A549 (cell line): ENCODE results near the gene C3orf62. TPM values are rescaled to one million over a fixed set of nuclear protein-coding genes. Genes with fewer than 3 reads are reported as not detected.

Experiments used
- ATAC-seq, 2 experiments: fragments of 200-7000 bp in 1 of 2; fragments of >200 bp in 1 of 2; cut with Nextera tagmentation in 1 of 2; cut with Tn5 transposase in 1 of 2; 3 replicates each; pipeline versions ENCODE4 v1.8.0 to v1.9.1; 2018 to 2020; ENCODE audit warnings: mild to moderate bottlenecking in 1 of 2, moderate library complexity in 1 of 2
- CTCF ChIA-PET: fragments of 300-600 bp; sonication (Branson Sonifier 250); formaldehyde crosslinking; extraction: SDS; loops from one replicate; lab custom pipeline; 2021; ENCODE audit warnings: antibody characterized with exemption, inconsistent platforms; lab: Yijun Ruan, JAX
- POLR2A ChIA-PET: fragments of 350-600 bp; formaldehyde crosslinking; extraction: SDS; loops from one replicate; lab custom pipeline; 2021; ENCODE audit warnings: antibody characterized with exemption, inconsistent platforms; lab: Yijun Ruan, JAX
- DNase-seq, 2 experiments: peaks; one replicate each; pipeline versions ENCODE4 v3.0.0 to v3.0.0-alpha.2; 2011 to 2016; ENCODE audit warnings: low read depth in 1 of 2, low spot score in 1 of 2
- FAIRE-seq: peaks from 2 replicates; lab custom pipeline; 2011; peaks lifted over from hg19 to GRCh38; lab: Jason Lieb, UNC
- H3K27ac ChIP-seq, 2 experiments: fragments of >200 bp; sonication (Bioruptor Twin); formaldehyde crosslinking; 3 replicates each; pipeline ENCODE4 v1.5.1; 2016 to 2017
- H3K4me1 ChIP-seq: fragments of >200 bp; sonication (Bioruptor Twin); formaldehyde crosslinking; 3 replicates; pipeline ENCODE4 v1.6.1; 2016
- H3K4me2 ChIP-seq: fragments of >200 bp; sonication (Bioruptor Twin); formaldehyde crosslinking; 3 replicates; pipeline ENCODE4 v1.6.1; 2016
- H3K4me3 ChIP-seq: fragments of >200 bp; sonication (Bioruptor Twin); formaldehyde crosslinking; 3 replicates; pipeline ENCODE4 v1.5.1; 2016
- H3K9me3 ChIP-seq: fragments of >200 bp; sonication (Bioruptor Twin); formaldehyde crosslinking; 3 replicates; pipeline ENCODE4 v1.6.1; 2016
- BHLHE40 ChIP-seq: IDR thresholded peaks from 2 replicates; pipeline ENCODE4 v1.6.1; 2012; ENCODE audit warnings: low read depth, low read length, inconsistent platforms
- EHF ChIP-seq: fragments of 250-450 bp; sonication (Bioruptor Pico); IDR thresholded peaks from 2 replicates; pipeline ENCODE4 v1.5.0; 2020; ENCODE audit warnings: mild to moderate bottlenecking
- EHMT2 ChIP-seq: fragments of 200-600 bp; sonication (generic); IDR thresholded peaks from 2 replicates; pipeline ENCODE4 v1.6.1; 2016; ENCODE audit warnings: antibody characterized with exemption, low read depth, mild to moderate bottlenecking, moderate library complexity
- ESRRA ChIP-seq: fragments of 150-350 bp; IDR thresholded peaks from 2 replicates; pipeline ENCODE4 v1.6.1; 2014; ENCODE audit warnings: mild to moderate bottlenecking, low read length, borderline replicate concordance
- HMGXB4 ChIP-seq: fragments of 250-450 bp; sonication (Bioruptor Pico); IDR thresholded peaks from 2 replicates; pipeline ENCODE4 v1.5.0; 2021; ENCODE audit warnings: mild to moderate bottlenecking, moderate library complexity, borderline replicate concordance
- HOXB5 ChIP-seq: fragments of 250-450 bp; sonication (Bioruptor Pico); IDR thresholded peaks from 2 replicates; pipeline ENCODE4 v1.5.0; 2020; ENCODE audit warnings: mild to moderate bottlenecking, moderate library complexity
- KDM1A ChIP-seq: fragments of 200-600 bp; sonication (generic); IDR thresholded peaks from 2 replicates; pipeline ENCODE4 v1.6.1; 2016; ENCODE audit warnings: low read depth, mild to moderate bottlenecking
- MAFK ChIP-seq: fragments of 450-650 bp; IDR thresholded peaks from 2 replicates; pipeline ENCODE4 v1.6.1; 2014; ENCODE audit not compliant: partially characterized antibody
- MYC ChIP-seq: IDR thresholded peaks from 2 replicates; pipeline ENCODE4 v1.6.1; 2012; ENCODE audit warnings: mild to moderate bottlenecking, inconsistent platforms, low read length, improper control_type of control experiment, borderline replicate concordance
- NFE2L2 ChIP-seq: fragments of 150-350 bp; conservative IDR thresholded peaks from 2 replicates; pipeline ENCODE4 v1.6.1; 2014; ENCODE audit warnings: low read length
- NPAS2 ChIP-seq: fragments of 250-450 bp; sonication (Bioruptor Pico); IDR thresholded peaks from 2 replicates; pipeline ENCODE4 v1.8.0; 2022; ENCODE audit warnings: mild to moderate bottlenecking, moderate library complexity, borderline replicate concordance
- POLR2A ChIP-seq: IDR thresholded peaks from 2 replicates; pipeline ENCODE4 v1.6.1; 2012; ENCODE audit warnings: mild to moderate bottlenecking, low read length
- RCOR1 ChIP-seq: fragments of 150-350 bp; IDR thresholded peaks from 2 replicates; pipeline ENCODE4 v1.6.1; 2014; ENCODE audit warnings: antibody characterized with exemption, low read length, low read depth
- RFX5 ChIP-seq: fragments of 450-650 bp; IDR thresholded peaks from 2 replicates; pipeline ENCODE4 v1.7.1; 2014; ENCODE audit warnings: antibody characterized with exemption, mild to moderate bottlenecking, moderate library complexity
- SMC3 ChIP-seq: fragments of >200 bp; sonication (Bioruptor Twin); formaldehyde crosslinking; IDR thresholded peaks from 3 replicates; pipeline ENCODE4 v1.6.1; 2018; ENCODE audit warnings: inconsistent platforms
- WGBS: methylation state at CpG from one replicate; pipeline ENCODE4 v1.1.6; 2017; ENCODE audit errors: missing lambda C conversion rate; 5-methylcytosine and 5-hydroxymethylcytosine counted together
- polyA plus RNA-seq, 4 experiments: library from polyadenylated mRNA; depleted of rRNA in 3 of 4; stranded (reverse); fragments of >200 nt; fragmentation: RNase III in 1 of 4; extraction: RNeasy Plus Mini Kit Qiagen cat#74134 plus additional on column Dnase treatment in 1 of 4; gene quantifications; 2 replicates in 3 of 4; 3 replicates in 1 of 4; pipeline ENCODE4 v1.2.3, GENCODE V29; 2011 to 2017
- TF ChIP-seq, protein P1 (sequence below): fragments of >200 bp; sonication (Bioruptor Twin); formaldehyde crosslinking; IDR thresholded peaks from 2 replicates; pipeline ENCODE4 v1.6.1; 2016

Gene C3orf62
- polyA plus RNA-seq, 2 of the 4 experiments (the other 2 are of a cell fraction) = 1.5 to 2.0 TPM

DNA sequence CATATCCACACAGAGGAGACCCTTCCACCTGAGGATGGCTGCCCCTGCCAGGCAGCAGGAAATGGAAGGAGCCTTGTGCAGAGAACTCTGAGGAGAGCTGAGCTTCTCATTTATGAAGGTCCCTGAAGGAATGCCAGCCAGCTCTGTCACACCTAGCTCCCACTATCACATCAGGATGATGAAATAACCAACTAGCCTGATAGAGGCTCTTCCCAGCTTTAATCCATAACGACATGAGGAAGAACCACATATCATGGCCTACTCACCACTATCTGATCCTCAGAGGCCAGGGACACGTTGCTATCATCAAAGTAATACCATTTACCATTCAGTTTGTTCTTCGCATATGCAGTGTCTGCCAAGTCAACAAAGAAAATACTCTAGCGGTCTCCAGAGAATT is 1.5 kb upstream of the C3orf62 start:
- ChIA-PET CTCF (interaction anchor here (0.9 to 1.7 kb wide), 3 partner anchors 16 to 110 kb away, joined by 3 to 5 read pairs (median 4); no protein-coding TSS in a partner anchor), POLR2A (interaction anchor here (0.6 kb wide), 1 partner anchor 55 kb away, joined by 3 read pairs; no protein-coding TSS in a partner anchor)
- no peak for TF ChIP-seq MAFK
- no peak for TF ChIP-seq POLR2A
- TF ChIP-seq MYC = no peak
- no peak for TF ChIP-seq HMGXB4 (CRISPR knock-in tag)
- ATAC-seq = no peak
- 87% methylated on average over 4 of the region's 4 CpGs for WGBS
- Histone ChIP-seq H3K9me3 (no peaks in the 10 kb centered on the region), H3K4me2 (no peak overlapping the region), H3K4me3 (no peak overlapping the region), H3K4me1 (peaks cover 4% of the 10 kb centered on the region; the same call in 2 of the 3 replicates), H3K27ac (no peak overlapping the region)
- FAIRE-seq = no peak
- DNase-seq = no peak

DNA sequence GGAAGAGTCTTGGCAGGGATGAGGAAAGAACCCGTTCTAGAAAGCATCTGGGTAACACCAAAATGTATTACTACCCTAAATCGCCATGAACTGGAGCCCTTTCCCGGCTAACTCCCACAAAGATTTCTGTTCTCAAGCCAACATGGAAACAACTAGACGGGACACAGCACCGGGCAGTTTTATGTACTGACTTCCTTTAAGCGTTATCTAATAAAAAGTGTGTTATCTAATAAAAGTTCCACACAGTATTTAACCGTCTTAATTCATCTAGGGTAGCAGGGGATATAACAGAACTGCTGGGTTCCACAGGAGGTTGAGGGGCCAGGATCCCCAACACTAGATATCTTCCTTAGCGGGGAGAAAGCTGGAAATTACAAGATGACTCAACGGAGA is 347 bp upstream of the C3orf62 start:
- DNase-seq (no peak), FAIRE-seq (no peak), ATAC-seq (peak; percentile 29 to 36; a peak in 4 of 6 replicates)
- Histone ChIP-seq H3K4me2 (peak overlapping the region; percentile 77), H3K4me3 (peak overlapping the region; percentile 46), H3K9me3 (no peaks in the 10 kb centered on the region), H3K27ac (peak overlapping the region; percentile 73 to 95), H3K4me1 (peaks cover 4% of the 10 kb centered on the region; the same call in 2 of the 3 replicates)
- TF ChIP-seq NPAS2 (CRISPR knock-in tag) = no peak
- TF ChIP-seq RFX5 = no peak
- TF ChIP-seq SMC3 = no peak
- TF ChIP-seq, protein P1, sequence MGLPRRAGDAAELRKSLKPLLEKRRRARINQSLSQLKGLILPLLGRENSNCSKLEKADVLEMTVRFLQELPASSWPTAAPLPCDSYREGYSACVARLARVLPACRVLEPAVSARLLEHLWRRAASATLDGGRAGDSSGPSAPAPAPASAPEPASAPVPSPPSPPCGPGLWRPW = no peak
- ChIA-PET POLR2A (no interaction called here), CTCF (interaction anchor here (0.6 to 0.9 kb wide), 2 partner anchors 104 to 109 kb away, joined by 3 read pairs; no protein-coding TSS in a partner anchor)
- WGBS = 77% methylated on average over 9 of the region's 9 CpGs

GRCh38 chr3:49273825-49274532 is 3.1 kb downstream of the C3orf62 start:
- Histone ChIP-seq H3K4me1 (peaks cover 4% of the 10 kb centered on the region; the same call in 2 of the 3 replicates), H3K4me3 (no peak overlapping the region), H3K27ac (no peak overlapping the region), H3K4me2 (no peak overlapping the region), H3K9me3 (no peaks in the 10 kb centered on the region)
- 95% methylated on average over 11 of the region's 11 CpGs for WGBS
- CTCF ChIA-PET = interaction anchor here (0.7 kb wide), 1 partner anchor 471 kb away, joined by 3 read pairs; no protein-coding TSS in a partner anchor
- FAIRE-seq (no peak), ATAC-seq (no peak), DNase-seq (no peak)
- POLR2A ChIA-PET = no interaction called here
- TF ChIP-seq MAFK (peak; percentile 76), EHMT2 (no peak), HOXB5 (no peak), ESRRA (no peak), NPAS2 (CRISPR knock-in tag) (no peak), HMGXB4 (CRISPR knock-in tag) (no peak)

DNA sequence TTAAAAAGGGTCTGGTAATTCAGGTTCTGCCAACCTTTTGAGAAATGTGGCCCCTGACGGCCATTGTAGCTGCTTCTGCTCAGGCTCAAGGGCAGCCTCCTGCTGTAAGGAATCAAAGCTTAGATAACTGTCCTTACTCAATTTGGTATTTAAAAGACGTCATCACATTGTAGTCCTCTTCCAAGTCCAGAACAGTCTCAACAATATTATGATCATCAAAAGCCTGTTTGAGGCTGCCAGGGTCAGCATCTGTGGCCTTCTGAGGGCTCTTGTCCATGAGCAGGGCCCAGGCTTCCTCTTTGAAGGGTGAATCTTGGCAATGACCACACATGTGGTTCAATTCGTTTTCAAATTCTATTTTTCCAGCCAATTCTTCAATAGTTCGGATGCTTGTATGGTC is 6.0 kb downstream of the C3orf62 start:
- TF ChIP-seq RFX5 = no peak
- no peak for TF ChIP-seq NFE2L2
- no peak for TF ChIP-seq RCOR1
- TF ChIP-seq BHLHE40 = no peak
- no peak for TF ChIP-seq KDM1A
- no peak for TF ChIP-seq MAFK
- TF ChIP-seq EHF (CRISPR knock-in tag) = no peak
- POLR2A ChIA-PET = no interaction called here
- Histone ChIP-seq H3K9me3 (no peaks in the 10 kb centered on the region), H3K4me3 (no peak overlapping the region), H3K4me2 (no peak overlapping the region), H3K4me1 (no peaks in the 10 kb centered on the region; the same call in 2 of the 3 replicates), H3K27ac (no peak overlapping the region)
- DNase-seq (no peak), ATAC-seq (no peak), FAIRE-seq (no peak)
- WGBS = 80% methylated on average over 4 of the region's 4 CpGs
- CTCF ChIA-PET = interaction anchor here (1.1 kb wide), 1 partner anchor 101 kb away, joined by 3 read pairs; no protein-coding TSS in a partner anchor
